WERI-Rb-1 (cell line): ENCODE data around the gene SCUBE1.

Source experiments
- DNase-seq: peaks from one replicate; pipeline ENCODE4 v3.0.0-alpha.2; 2020
- H3K27ac ChIP-seq: fragments of 250-450 bp; sonication (Bioruptor Pico); 2 replicates; pipeline ENCODE4 v1.5.1; 2020; ENCODE audit warnings: mild to moderate bottlenecking, moderate library complexity
- H3K27me3 ChIP-seq: fragments of 250-450 bp; sonication (Bioruptor Pico); 2 replicates; pipeline ENCODE4 v1.5.1; 2021; ENCODE audit warnings: mild to moderate bottlenecking, low read depth, moderate library complexity; ENCODE audit not compliant: insufficient read depth, severe bottlenecking
- H3K36me3 ChIP-seq: fragments of 250-450 bp; sonication (Bioruptor Pico); 2 replicates; pipeline ENCODE4 v1.5.1; 2020; ENCODE audit warnings: mild to moderate bottlenecking, moderate library complexity
- H3K4me3 ChIP-seq: 2 replicates; pipeline ENCODE4 v1.5.1; 2011; ENCODE audit warnings: low read depth, mild to moderate bottlenecking, control low read depth, low read length
- H3K9me3 ChIP-seq: fragments of 250-450 bp; sonication (Bioruptor Pico); 2 replicates; pipeline ENCODE4 v1.5.1; 2021; ENCODE audit warnings: mild to moderate bottlenecking, moderate library complexity; ENCODE audit not compliant: severe bottlenecking
- TF ChIP-seq, protein P1 (sequence below): IDR thresholded peaks from 2 replicates; pipeline ENCODE4 v1.5.1; 2011; ENCODE audit warnings: low read depth, mild to moderate bottlenecking, control low read depth, inconsistent platforms, low read length

SCUBE1 gene

DNA sequence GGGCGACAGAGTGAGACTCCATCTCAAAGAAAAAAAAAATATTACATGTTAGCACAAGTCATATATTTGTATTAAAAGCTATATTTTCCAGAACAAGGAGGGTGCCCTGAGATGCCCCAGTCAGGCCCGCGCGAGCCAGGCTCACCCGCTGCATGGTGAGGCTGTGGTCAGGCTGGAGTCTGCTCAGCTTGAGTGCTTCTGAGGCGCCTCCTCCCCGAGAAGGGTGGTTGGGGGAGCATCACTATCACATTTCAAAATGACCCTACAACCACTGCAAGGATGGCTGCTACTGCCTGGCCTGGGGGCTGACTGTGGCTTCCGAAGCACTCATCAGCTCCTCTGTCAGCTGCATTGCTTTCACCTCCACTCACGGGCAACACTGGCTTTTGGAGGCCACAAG is 77.1 kb downstream of the SCUBE1 start:
- DNase-seq: no peak
- Histone ChIP-seq H3K27me3 (no peaks in the 10 kb centered on the region), H3K36me3 (no peaks in the 10 kb centered on the region), H3K4me3 (no peak overlapping the region), H3K9me3 (no peaks in the 10 kb centered on the region), H3K27ac (no peak overlapping the region)
- TF ChIP-seq, protein P1, sequence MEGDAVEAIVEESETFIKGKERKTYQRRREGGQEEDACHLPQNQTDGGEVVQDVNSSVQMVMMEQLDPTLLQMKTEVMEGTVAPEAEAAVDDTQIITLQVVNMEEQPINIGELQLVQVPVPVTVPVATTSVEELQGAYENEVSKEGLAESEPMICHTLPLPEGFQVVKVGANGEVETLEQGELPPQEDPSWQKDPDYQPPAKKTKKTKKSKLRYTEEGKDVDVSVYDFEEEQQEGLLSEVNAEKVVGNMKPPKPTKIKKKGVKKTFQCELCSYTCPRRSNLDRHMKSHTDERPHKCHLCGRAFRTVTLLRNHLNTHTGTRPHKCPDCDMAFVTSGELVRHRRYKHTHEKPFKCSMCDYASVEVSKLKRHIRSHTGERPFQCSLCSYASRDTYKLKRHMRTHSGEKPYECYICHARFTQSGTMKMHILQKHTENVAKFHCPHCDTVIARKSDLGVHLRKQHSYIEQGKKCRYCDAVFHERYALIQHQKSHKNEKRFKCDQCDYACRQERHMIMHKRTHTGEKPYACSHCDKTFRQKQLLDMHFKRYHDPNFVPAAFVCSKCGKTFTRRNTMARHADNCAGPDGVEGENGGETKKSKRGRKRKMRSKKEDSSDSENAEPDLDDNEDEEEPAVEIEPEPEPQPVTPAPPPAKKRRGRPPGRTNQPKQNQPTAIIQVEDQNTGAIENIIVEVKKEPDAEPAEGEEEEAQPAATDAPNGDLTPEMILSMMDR: no peak

DNA sequence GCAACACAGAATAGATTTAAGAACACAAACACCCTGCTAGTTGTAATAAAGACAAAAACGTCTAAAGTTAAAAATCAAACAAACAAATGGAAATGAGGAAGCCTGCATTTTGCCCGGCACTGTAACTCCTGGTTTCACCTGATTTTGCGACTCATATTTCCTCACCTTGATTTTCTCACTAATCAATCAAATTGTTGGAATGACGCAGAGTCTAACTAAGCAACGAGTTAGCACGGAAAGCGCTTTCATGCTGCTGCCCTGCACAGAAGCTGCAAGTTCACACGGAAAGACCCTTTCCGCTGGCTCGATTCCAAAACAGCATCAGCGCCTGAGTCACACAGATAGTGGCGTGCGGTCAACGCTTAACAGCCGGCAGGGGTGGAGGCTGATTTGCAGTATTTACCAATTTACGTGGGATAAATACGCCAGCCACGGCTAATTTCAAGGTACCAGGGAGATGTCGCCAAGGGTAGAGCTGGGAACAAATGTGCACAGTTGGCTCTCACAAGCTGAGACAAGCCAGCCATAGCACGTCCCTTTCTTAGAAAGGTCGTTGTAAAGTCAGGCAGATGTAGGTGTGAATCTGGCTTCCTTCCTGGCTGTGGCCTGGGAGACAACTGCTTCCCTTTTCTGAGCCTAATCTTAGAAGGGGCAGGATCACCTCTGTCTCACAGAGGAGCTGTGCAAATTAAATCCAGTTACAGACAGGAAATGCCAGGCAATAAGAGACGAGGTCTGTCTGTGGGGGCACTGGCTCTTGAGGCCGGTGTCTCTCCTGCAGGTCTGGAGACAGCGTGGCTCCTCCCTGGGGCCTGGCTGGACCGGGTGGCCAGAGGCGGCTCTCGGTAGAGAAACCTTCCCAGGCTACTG is 79.3 kb downstream of the SCUBE1 start:
- H3K9me3 ChIP-seq: no peaks in the 10 kb centered on the region
- DNase-seq: no peak
- TF ChIP-seq, protein P1: no peak
- no peak overlapping the region for H3K27ac ChIP-seq
- H3K27me3 ChIP-seq: no peaks in the 10 kb centered on the region
- H3K36me3 ChIP-seq: no peaks in the 10 kb centered on the region
- H3K4me3 ChIP-seq: no peak overlapping the region

DNA sequence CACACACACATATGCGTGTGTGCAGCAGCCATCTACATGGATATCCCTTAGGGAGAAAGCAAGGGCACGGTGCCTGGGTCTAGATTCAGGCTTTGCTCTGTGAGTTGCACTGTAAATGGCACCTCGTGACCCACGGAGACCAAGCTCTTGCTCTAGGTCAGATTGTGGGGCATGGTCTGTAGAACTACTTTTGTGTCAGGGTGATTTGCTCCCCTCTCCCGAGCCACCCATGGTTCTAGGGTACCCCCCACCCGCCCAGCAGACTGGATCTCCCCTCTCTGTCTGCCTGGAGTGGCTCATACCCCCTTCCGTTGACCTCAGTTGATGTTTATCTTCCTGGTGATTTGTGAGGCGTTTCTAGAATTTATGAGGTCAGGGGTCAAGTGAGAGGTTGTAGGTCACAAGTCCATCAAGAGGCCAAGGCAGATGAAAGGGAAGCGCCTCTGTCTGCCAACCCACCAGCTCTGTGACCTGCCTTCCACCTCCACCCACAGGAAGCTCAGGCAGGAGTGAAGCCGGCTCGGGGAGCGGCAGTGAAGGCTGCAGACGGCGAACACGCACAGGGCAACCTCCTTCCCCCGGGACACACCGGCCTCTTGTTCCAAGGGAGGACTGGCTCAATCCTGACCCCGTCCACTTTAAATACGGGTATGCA is 80.1 kb downstream of the SCUBE1 start:
- H3K4me3 ChIP-seq: no peak overlapping the region
- no peak for DNase-seq
- H3K9me3 ChIP-seq: no peaks in the 10 kb centered on the region
- no peaks in the 10 kb centered on the region for H3K27me3 ChIP-seq
- no peaks in the 10 kb centered on the region for H3K36me3 ChIP-seq
- TF ChIP-seq, protein P1: no peak
- no peak overlapping the region for H3K27ac ChIP-seq

DNA sequence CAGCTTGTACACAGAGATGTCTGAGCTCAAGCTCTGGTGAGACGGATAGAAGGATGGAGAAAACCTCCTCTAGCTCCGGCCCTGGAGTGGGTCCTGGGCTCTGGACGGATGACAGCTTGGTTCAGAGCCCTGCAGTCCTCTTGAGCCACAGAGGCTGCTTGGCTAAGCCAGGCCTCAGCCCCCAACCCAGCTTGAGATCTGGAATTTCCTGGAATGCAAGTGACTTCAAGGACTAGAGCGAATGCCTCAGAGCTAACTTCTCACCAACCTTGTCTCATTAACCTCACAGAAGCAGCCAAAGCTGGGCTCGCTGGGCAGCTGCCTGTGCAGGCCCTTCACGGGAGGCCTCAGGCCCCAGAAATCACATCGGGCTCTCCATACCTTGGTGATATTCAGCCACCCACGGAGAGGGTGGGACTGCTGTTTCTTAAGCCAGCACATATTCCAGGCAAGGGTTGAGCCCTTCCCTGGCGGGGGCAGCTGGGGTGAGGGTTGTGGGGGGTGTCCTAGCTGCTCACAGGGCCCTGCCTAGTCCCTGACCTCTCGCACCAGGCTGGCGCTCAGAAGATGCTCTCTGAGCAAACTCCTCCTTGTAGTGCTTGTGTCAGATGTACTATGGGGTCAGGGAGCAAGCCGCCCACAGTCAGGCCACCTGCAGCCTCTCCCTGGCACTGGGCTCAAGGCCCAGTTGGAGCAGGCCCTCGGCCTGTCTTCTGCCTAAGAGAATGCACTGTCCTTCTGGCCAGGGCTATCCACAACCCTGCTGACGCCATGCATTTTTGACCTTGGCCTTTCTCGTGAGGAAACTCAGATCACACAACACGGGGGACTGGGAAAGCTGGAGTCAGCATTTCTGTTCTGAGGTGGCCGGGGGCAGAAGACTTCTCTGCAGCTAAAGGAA is 82.6 kb downstream of the SCUBE1 start:
- no peak overlapping the region for H3K27ac ChIP-seq
- H3K9me3 ChIP-seq: no peaks in the 10 kb centered on the region
- TF ChIP-seq, protein P1: no peak
- DNase-seq: no peak
- no peak overlapping the region for H3K4me3 ChIP-seq
- no peaks in the 10 kb centered on the region for H3K36me3 ChIP-seq
- H3K27me3 ChIP-seq: no peaks in the 10 kb centered on the region

DNA sequence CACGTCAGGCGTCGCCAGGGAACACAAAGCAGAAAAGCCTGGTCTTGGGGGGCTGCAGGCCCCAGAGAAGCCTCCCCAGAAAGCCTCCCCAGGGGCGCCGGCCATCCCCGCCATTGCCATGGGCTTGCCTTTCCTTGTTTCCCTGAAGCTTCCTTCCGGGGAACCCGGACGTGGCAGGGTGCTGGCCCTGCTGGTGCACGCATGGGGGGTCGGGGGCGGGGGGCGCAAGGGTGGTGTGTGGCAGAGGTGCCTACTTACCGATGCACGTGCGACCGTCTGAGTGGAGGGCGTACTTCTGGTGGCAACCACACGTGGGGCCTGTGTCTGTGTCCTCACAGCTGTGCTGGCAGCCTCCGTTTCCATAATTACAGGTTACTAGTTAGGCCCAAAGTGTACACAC is 85.2 kb downstream of the SCUBE1 start:
- Histone ChIP-seq H3K36me3 (no peaks in the 10 kb centered on the region), H3K27me3 (no peaks in the 10 kb centered on the region), H3K4me3 (no peak overlapping the region), H3K27ac (no peak overlapping the region), H3K9me3 (no peaks in the 10 kb centered on the region)
- TF ChIP-seq, protein P1: no peak
- DNase-seq: no peak
